ENCODE results near the gene EFHC1. TPM values are rescaled to one million over a fixed set of nuclear protein-coding genes. Genes with fewer than 3 reads are reported as not detected.
A peak's percentile ranks its signal among the peaks of the same experiment; 100 is the strongest.

The EFHC1 gene
- total and polyA plus RNA-seq, 4 donors: 15.7 to 81.7 (median 35.5) TPM

DNA sequence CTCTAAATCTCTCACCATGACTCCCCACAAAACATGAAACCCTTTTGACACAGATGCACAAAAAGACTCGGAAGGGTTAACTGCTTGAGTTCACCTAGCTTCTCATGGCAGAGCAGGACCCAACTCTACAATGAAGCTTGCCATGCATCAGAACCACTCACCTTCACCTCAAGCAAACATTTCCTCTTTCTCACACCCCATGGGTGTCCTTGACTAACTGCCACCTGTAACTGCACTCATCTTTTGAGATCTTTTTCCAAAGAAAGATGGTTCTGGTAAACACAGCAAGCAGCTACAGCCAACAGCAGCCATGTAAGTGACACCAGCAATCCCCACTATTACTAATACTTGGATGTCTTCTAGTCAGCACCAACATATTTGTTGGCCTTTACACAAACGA is 76.5 kb downstream of the EFHC1 start:
- TF ChIP-seq, protein P1, sequence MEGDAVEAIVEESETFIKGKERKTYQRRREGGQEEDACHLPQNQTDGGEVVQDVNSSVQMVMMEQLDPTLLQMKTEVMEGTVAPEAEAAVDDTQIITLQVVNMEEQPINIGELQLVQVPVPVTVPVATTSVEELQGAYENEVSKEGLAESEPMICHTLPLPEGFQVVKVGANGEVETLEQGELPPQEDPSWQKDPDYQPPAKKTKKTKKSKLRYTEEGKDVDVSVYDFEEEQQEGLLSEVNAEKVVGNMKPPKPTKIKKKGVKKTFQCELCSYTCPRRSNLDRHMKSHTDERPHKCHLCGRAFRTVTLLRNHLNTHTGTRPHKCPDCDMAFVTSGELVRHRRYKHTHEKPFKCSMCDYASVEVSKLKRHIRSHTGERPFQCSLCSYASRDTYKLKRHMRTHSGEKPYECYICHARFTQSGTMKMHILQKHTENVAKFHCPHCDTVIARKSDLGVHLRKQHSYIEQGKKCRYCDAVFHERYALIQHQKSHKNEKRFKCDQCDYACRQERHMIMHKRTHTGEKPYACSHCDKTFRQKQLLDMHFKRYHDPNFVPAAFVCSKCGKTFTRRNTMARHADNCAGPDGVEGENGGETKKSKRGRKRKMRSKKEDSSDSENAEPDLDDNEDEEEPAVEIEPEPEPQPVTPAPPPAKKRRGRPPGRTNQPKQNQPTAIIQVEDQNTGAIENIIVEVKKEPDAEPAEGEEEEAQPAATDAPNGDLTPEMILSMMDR (IDR thresholded peaks at IDR 0.05; ENCODE audit: control extremely low read depth, extremely low read depth): no peak
- DNase-seq: no peak
- H3K4me3 ChIP-seq: no peak overlapping the region
- H3K9me3 ChIP-seq (ENCODE audit: control insufficient read depth in 4 of 4, insufficient read depth in 3 of 4, low read length in 3 of 4): no peaks in the 10 kb centered on the region
- ATAC-seq (ENCODE audit: insufficient read depth, low FRiP score): no peak
- peaks cover 0 to 12% (median 4%) of the 10 kb centered on the region in 4 donors for H3K36me3 ChIP-seq (ENCODE audit: control insufficient read depth in 4 of 4, insufficient read depth in 4 of 4, low read length in 4 of 4)
- H3K4me1 ChIP-seq (ENCODE audit: control insufficient read depth in 5 of 5, insufficient read depth in 5 of 5, low read length in 5 of 5): peaks cover 0 to 11% (median under 1%) of the 10 kb centered on the region in 5 donors
- no peak overlapping the region for H3K27ac ChIP-seq (ENCODE audit: low read depth in 1 of 2, low read length in 1 of 2)
- WGBS, 2 donors: 92% methylated on average over 2 of the region's 2 CpGs
- no peaks in the 10 kb centered on the region for H3K27me3 ChIP-seq (ENCODE audit: control insufficient read depth in 3 of 3, insufficient read depth in 3 of 3, low read length in 2 of 3)
- no peak overlapping the region for H3K9ac ChIP-seq (ENCODE audit: insufficient read depth in 1 of 2, low read length in 2 of 2)

DNA sequence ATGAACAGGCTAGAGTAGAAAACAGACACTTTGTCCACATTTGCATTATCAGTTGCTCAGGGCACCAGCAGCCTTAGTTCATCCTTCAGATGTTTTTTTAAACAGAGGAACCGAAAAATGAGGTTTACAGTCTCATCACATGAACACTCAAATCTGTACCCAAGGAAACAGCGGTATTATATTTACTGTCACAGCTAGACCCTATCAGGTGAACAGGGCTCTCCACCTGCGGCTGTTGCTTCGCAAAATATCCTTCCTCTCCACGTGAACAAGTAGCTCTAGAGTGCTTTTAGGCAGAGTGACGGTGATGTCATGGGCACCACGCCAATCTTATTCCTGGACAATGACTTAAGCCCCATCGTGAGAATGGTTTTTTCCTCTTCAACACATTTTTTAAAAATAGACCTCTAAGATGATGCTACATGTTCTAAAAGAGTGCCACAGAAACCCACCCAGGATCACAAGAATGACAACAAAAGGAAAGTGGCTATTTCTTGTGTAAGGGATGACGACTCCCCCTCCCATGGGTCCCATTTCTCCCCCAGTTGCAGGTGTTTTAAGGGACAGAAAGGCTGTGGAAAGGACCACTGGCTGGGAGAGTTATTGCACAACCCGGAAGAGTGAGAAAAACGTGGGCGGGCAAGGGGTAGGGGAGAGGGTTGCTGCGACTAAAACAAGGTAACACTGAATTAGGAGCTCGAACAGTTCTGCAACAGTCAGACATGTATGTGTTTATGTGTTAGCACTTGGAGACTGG is 77.7 kb downstream of the EFHC1 start:
- peak; percentile 29 for ATAC-seq (ENCODE audit: insufficient read depth, low FRiP score)
- Histone ChIP-seq H3K4me3 (no peak overlapping the region), H3K9me3 (ENCODE audit: control insufficient read depth in 4 of 4, insufficient read depth in 3 of 4, low read length in 3 of 4) (no peaks in the 10 kb centered on the region), H3K27me3 (ENCODE audit: control insufficient read depth in 3 of 3, insufficient read depth in 3 of 3, low read length in 2 of 3) (no peaks in the 10 kb centered on the region), H3K9ac (ENCODE audit: insufficient read depth in 1 of 2, low read length in 2 of 2) (no peak overlapping the region), H3K4me1 (ENCODE audit: control insufficient read depth in 5 of 5, insufficient read depth in 5 of 5, low read length in 5 of 5) (peaks cover 0 to 11% (median 0%) of the 10 kb centered on the region in 5 donors), H3K36me3 (ENCODE audit: control insufficient read depth in 4 of 4, insufficient read depth in 4 of 4, low read length in 4 of 4) (peaks cover 0 to 21% (median 9%) of the 10 kb centered on the region in 4 donors), H3K27ac (ENCODE audit: low read depth in 1 of 2, low read length in 1 of 2) (peak overlapping the region in 1 of 2 donors; percentile 88)
- 58 to 70% methylated on average over 14 of the region's 14 CpGs for WGBS, 2 donors
- peak in 2 of 3 donors; percentile 23 to 31 for DNase-seq
- TF ChIP-seq, protein P1 (IDR thresholded peaks at IDR 0.05; ENCODE audit: control extremely low read depth, extremely low read depth): no peak

DNA sequence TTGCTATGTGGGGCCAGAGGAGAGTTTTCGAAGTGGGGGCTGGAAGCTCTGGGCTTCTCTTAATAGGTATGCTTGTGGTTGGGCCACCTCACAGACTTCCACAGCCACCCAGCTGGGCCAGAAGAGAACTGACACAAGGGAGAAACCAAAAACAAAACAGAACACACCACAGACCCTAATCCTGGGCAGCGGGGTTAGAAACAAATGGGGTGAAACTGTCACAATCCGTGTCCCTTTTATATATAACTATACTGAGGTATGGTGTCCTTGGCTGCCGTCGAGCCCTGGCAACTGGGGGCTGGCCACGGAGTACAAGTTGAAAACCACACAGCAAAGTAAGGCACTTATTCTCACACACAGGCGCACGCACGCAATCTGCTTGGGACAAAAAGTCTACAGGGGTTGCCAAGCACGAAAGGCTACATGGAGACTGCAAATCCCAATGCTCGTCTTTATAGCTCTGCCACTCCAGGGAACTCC is 78.4 kb downstream of the EFHC1 start:
- DNase-seq (no peak), ATAC-seq (ENCODE audit: insufficient read depth, low FRiP score) (no peak)
- peaks cover 0 to 11% (median 0%) of the 10 kb centered on the region in 5 donors for H3K4me1 ChIP-seq (ENCODE audit: control insufficient read depth in 5 of 5, insufficient read depth in 5 of 5, low read length in 5 of 5)
- no peak overlapping the region for H3K4me3 ChIP-seq
- H3K27ac ChIP-seq (ENCODE audit: low read depth in 1 of 2, low read length in 1 of 2): peak overlapping the region in 1 of 2 donors; percentile 88
- WGBS, 2 donors: 80 to 96% methylated on average over 11 of the region's 11 CpGs
- H3K36me3 ChIP-seq (ENCODE audit: control insufficient read depth in 4 of 4, insufficient read depth in 4 of 4, low read length in 4 of 4): peaks cover 0 to 21% (median 9%) of the 10 kb centered on the region in 4 donors
- TF ChIP-seq, protein P1 (IDR thresholded peaks at IDR 0.05; ENCODE audit: control extremely low read depth, extremely low read depth): no peak
- H3K27me3 ChIP-seq (ENCODE audit: control insufficient read depth in 3 of 3, insufficient read depth in 3 of 3, low read length in 2 of 3): no peaks in the 10 kb centered on the region
- H3K9me3 ChIP-seq (ENCODE audit: control insufficient read depth in 4 of 4, insufficient read depth in 3 of 4, low read length in 3 of 4): no peaks in the 10 kb centered on the region
- H3K9ac ChIP-seq (ENCODE audit: insufficient read depth in 1 of 2, low read length in 2 of 2): no peak overlapping the region

All from lung (tissue), 12 donors.